ENCODE results near the gene NAP1L1. TPM values are rescaled to one million over a fixed set of nuclear protein-coding genes. Genes with fewer than 3 reads are reported as not detected.

Gene NAP1L1
- total and polyA plus RNA-seq, 8 donors, result 69.4 to 188 (median 110) TPM

DNA sequence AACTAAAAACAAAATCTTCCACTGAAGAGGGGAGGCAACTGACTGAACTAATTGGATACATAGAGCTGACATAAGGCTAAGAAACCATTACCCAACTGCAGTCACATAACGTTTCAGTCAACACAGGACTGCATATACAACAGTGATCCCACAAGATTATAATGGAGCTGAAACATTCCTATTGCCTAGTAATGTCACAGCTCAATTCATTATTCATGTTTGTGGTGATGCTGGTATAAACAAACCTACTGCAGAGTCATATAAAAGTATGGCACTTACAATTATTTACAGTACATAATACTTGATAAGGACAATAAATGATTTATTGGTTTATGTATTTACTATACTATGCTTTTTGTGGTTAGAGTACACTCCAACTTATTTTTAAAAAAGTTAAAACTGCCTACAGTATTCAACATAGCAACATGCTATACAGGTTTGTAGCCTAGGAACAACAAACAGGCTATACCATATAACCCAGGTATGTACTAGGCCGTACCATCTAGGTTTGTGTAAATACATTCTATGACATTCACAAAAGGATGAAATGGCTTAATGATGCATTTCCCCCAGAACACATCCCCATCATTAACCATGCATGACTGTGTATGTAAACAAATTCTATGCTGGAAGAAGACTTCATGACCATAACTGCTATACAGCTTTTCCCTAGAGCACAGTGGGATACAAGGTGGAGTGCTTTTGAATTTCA, 4.3 kb downstream of the NAP1L1 start:
- TF ChIP-seq CTCF (IDR thresholded peaks at IDR 0.05), result no peak
- DNase-seq (no peak), ATAC-seq (no peak), FAIRE-seq (no peak)
- Histone ChIP-seq H3K4me1 (peaks cover 0 to 14% (median 8%) of the 10 kb centered on the region in 3 donors), H3K27me3 (no peaks in the 10 kb centered on the region), H3K9me3 (no peaks in the 10 kb centered on the region), H3K27ac (no peak overlapping the region), H3K4me3 (no peak overlapping the region), H3K36me3 (no peaks in the 10 kb centered on the region)
- intact Hi-C loops (cut with DNase I), result no loop called here
- WGBS, 2 donors, result 85% methylated on average over 2 of the region's 2 CpGs

GRCh38 chr12:76078748-76079147, 5.7 kb downstream of the NAP1L1 start:
- DNase-seq (no peak), ATAC-seq (no peak), FAIRE-seq (no peak)
- peaks cover 0 to 13% (median 8%) of the 10 kb centered on the region in 3 donors for H3K4me1 ChIP-seq
- no peak overlapping the region for H3K4me3 ChIP-seq
- H3K27me3 ChIP-seq, result no peaks in the 10 kb centered on the region
- TF ChIP-seq CTCF (IDR thresholded peaks at IDR 0.05), result no peak
- H3K27ac ChIP-seq, result no peak overlapping the region
- H3K36me3 ChIP-seq, result no peaks in the 10 kb centered on the region
- intact Hi-C loops (cut with DNase I), result no loop called here
- WGBS, 2 donors, result 73 to 86% methylated on average over 2 of the region's 2 CpGs
- H3K9me3 ChIP-seq, result no peaks in the 10 kb centered on the region

DNA sequence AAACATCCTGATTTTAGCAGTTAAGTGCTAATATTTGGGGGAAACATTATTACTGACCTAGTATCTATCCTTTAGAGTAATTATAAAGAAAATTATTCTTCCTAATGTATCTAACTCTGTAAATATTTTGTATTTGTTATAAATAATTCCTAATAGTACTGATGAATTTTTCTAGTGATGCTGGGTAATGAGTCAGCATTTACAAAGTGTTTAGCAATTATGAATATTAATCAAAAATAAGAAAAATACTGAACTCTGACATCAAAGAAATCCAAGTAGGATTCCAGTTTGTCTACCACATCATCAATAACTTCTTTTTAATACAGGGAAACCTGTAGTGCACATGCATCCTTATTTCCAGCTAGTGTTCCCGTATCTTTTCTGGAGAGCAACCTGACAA, 9.0 kb downstream of the NAP1L1 start:
- Histone ChIP-seq H3K9me3 (no peaks in the 10 kb centered on the region), H3K27me3 (no peaks in the 10 kb centered on the region), H3K4me1 (no peaks in the 10 kb centered on the region), H3K4me3 (no peak overlapping the region), H3K27ac (no peak overlapping the region), H3K36me3 (no peaks in the 10 kb centered on the region)
- 90 to 97% methylated on average over 1 of the region's 1 CpG for WGBS, 2 donors
- DNase-seq (no peak), ATAC-seq (no peak), FAIRE-seq (no peak)
- no peak for TF ChIP-seq CTCF (IDR thresholded peaks at IDR 0.05)
- intact Hi-C loops (cut with DNase I), result no loop called here

- no peak for TF ChIP-seq CTCF (IDR thresholded peaks at IDR 0.05)
- ATAC-seq (no peak), FAIRE-seq (no peak), DNase-seq (no peak)
- intact Hi-C loops (cut with DNase I), result no loop called here
- WGBS, 2 donors, result 50 to 61% methylated on average over 1 of the region's 1 CpG
- no peaks in the 10 kb centered on the region for H3K36me3 ChIP-seq
- H3K27ac ChIP-seq, result no peak overlapping the region
- H3K4me3 ChIP-seq, result no peak overlapping the region
- H3K4me1 ChIP-seq, result no peaks in the 10 kb centered on the region
- H3K9me3 ChIP-seq, result no peaks in the 10 kb centered on the region
- H3K27me3 ChIP-seq, result no peaks in the 10 kb centered on the region
Measured at GRCh38 chr12:76074701-76075336, 9.7 kb downstream of the NAP1L1 start.

GRCh38 chr12:76073561-76073960, 10.9 kb downstream of the NAP1L1 start:
- Histone ChIP-seq H3K4me1 (no peaks in the 10 kb centered on the region), H3K9me3 (no peaks in the 10 kb centered on the region), H3K4me3 (no peak overlapping the region), H3K27ac (no peak overlapping the region), H3K27me3 (no peaks in the 10 kb centered on the region), H3K36me3 (no peaks in the 10 kb centered on the region)
- intact Hi-C loops (cut with DNase I), result no loop called here
- no peak for TF ChIP-seq CTCF (IDR thresholded peaks at IDR 0.05)
- FAIRE-seq, result no peak
- ATAC-seq, result no peak
- no peak for DNase-seq

Data from pancreas (tissue), 10 donors.